ENCODE measurements around the gene TMEM135. TPM values are rescaled to one million over a fixed set of nuclear protein-coding genes. Genes with fewer than 3 reads are reported as not detected.
"Not testable (repeated sequence)": the region's sequence is repeated elsewhere in the genome, so short reads cannot be mapped to it uniquely, and the experiment has no call there.

TMEM135 gene
- total RNA-seq, 2 donors from 2014 or later: 23.0 to 40.3 TPM

DNA sequence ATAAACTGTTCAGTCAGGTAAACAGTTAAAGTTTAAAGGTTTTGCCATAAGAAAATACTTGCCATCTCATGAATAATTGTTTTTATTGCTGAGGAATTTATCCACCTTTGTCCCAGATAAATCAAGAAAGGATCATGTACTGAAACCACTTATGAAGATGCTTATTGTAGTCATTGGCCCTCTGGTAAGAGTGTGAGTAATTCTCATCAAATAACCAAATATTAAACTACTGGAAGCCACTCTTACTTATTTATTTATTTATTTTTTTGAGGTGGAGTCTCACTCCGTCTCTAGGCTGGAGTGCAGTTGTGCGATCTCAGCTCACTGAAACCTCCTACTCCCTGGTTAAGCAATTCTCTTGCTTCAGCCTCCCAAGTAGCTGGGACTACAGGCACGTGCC is 35.1 kb downstream of the TMEM135 start:
- Mint-ChIP-seq H3K27ac (no peak overlapping the region), H3K4me3 (no peak overlapping the region), H3K27me3 (no peaks in the 10 kb centered on the region), H3K9me3 (no peaks in the 10 kb centered on the region), H3K4me1 (ENCODE audit: low read depth in 2 of 2) (no peaks in the 10 kb centered on the region), H3K36me3 (no peaks in the 10 kb centered on the region)
- DNase-seq (ENCODE audit: low spot score) (no peak), ATAC-seq (no peak)

DNA sequence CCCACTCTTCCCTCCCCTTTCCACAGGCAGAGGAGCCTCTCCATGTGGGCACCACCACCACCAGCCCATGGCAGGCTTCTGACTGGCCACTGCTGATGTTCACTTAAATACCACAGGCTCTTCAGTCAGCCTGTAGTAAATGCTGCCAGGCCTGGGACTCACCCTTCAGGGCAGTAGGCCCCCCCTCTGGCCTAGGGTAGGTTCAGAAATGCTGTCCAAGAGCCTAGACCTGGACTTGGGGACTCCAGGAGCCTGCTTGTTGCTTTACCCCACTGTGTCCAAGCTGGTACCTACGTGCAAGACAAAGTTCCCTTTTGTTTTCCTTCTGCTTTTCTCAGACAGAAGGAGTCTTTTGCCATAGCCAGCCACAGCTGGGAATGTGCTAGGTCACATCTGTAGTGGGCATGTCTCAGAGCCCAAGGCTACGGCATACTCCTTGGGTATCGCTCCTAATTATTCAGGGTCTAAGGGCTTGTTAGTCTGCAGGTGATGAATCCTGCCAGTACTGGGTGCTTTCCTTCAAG is 38.6 kb downstream of the TMEM135 start:
- Mint-ChIP-seq H3K27ac (no peak overlapping the region), H3K9me3 (peaks cover 2% of the 10 kb centered on the region), H3K4me3 (no peak overlapping the region), H3K4me1 (ENCODE audit: low read depth in 2 of 2) (peaks cover 5 to 7% of the 10 kb centered on the region in 2 donors), H3K27me3 (no peaks in the 10 kb centered on the region), H3K36me3 (peaks cover 3% of the 10 kb centered on the region)
- ATAC-seq: peak; percentile 20 to 28
- DNase-seq (ENCODE audit: low spot score): no peak

DNA sequence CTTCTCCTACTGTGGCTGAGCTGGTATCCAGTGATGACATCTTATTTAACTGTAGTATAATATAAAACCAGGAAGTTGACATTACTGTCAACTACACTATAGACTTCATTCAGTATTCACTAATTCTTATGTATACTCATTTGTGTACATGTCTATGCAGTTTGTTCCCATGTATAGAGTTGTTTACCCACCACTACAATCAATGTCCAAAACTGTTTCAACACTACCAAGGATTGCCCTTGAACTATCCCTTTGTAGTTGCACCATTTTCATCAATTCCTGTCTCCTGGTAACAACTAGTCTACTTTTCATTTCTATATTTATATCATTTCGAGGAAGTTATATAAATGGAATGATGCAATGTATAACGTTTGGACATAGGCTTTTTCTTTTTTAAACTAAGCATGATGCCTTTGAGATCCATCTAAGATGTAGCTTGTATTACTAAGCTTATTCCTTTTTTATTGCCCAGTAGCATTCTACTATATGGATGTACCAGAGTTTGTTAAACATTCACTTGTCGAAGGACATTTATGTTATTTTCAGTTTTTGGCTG is 39.2 kb downstream of the TMEM135 start:
- Mint-ChIP-seq H3K4me3 (no peak overlapping the region), H3K4me1 (ENCODE audit: low read depth in 2 of 2) (peaks cover 11 to 13% of the 10 kb centered on the region in 2 donors), H3K27ac (no peak overlapping the region), H3K36me3 (peaks cover 4% of the 10 kb centered on the region), H3K9me3 (peaks cover 2% of the 10 kb centered on the region), H3K27me3 (no peaks in the 10 kb centered on the region)
- ATAC-seq: no peak
- DNase-seq (ENCODE audit: low spot score): no peak

DNA sequence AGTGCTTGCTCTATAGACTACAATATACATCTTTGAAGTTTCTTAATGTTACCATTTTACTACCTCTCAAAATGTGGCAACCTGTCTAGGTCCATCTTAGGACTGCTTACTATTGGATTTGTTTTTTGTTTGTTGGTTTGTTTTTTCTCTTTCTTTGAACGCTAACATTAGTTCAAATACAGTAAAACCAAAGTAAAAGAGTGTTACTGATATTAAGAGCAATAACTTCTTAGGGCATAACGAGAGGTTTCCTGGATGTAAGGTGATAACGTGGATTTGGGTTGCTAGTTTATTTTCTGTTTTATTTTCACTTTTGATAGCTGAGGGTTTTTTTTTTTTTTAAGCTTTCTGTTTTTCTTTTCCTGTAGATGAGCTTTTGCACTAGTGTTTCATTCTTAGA is 43.6 kb downstream of the TMEM135 start:
- ATAC-seq (peak; percentile 56 to 87), DNase-seq (ENCODE audit: low spot score) (no peak)
- peaks cover 2% of the 10 kb centered on the region for H3K9me3 Mint-ChIP-seq
- peaks cover 4% of the 10 kb centered on the region for H3K36me3 Mint-ChIP-seq
- peak overlapping the region; percentile 91 to 100 for H3K27ac Mint-ChIP-seq
- peak overlapping the region; percentile 89 for H3K4me3 Mint-ChIP-seq
- H3K4me1 Mint-ChIP-seq (ENCODE audit: low read depth in 2 of 2): peaks cover 23 to 26% of the 10 kb centered on the region in 2 donors
- no peaks in the 10 kb centered on the region for H3K27me3 Mint-ChIP-seq

GRCh38 chr11:87082590-87082989 is 44.9 kb downstream of the TMEM135 start:
- Mint-ChIP-seq H3K4me1 (ENCODE audit: low read depth in 2 of 2) (peaks cover 25 to 26% of the 10 kb centered on the region in 2 donors), H3K27me3 (no peaks in the 10 kb centered on the region), H3K27ac (peak overlapping the region; percentile 91 to 100), H3K9me3 (peaks cover 2% of the 10 kb centered on the region), H3K4me3 (no peak overlapping the region), H3K36me3 (peaks cover 4% of the 10 kb centered on the region)
- DNase-seq (ENCODE audit: low spot score) (no peak), ATAC-seq (no peak)

DNA sequence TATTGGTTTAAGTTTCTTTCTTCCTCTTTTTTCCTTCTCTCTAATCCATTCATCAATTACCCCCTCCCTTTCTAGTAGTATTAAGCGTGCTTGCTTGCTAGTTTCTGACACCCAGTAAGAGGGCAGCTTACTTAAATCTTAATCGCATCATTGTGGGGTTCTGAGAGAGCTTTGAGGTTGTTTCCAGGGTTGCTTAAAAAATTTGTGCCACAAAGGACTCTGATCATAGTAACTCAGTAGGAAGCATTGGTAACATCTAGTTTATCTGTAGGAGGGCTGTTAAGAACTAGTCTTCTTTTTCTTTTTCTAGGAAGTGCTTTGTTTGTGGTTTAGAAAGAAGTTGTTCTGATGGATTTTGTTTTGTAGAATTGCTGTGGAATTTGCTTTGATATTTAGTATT is 45.3 kb downstream of the TMEM135 start:
- H3K9me3 Mint-ChIP-seq: peaks cover 2% of the 10 kb centered on the region
- peaks cover 4% of the 10 kb centered on the region for H3K36me3 Mint-ChIP-seq
- H3K4me1 Mint-ChIP-seq (ENCODE audit: low read depth in 2 of 2): peaks cover 25 to 26% of the 10 kb centered on the region in 2 donors
- H3K27me3 Mint-ChIP-seq: no peaks in the 10 kb centered on the region
- DNase-seq (ENCODE audit: low spot score) (no peak), ATAC-seq (peak in 1 of 2 donors; percentile 38)
- H3K27ac Mint-ChIP-seq: peak overlapping the region; percentile 91 to 100
- H3K4me3 Mint-ChIP-seq: peak overlapping the region; percentile 8

DNA sequence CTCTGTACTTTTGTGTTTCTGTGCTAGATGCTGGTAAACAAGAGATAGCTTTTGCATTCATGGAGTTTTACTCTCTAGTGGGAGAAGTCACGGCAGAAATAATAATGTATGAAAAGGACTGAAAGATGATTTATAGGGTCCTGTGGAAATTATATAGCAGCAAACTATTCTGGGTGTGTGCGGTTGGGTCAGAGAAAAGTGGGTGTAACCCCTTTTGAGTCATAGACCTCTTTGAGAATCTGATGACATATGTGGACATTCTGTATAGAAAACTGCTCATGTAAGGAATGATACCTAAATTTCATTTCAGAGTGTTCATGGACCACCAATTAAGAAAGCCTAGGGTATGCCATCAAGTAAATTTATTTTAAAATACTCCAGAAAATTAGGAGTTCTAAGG is 54.4 kb downstream of the TMEM135 start:
- Mint-ChIP-seq H3K4me1 (ENCODE audit: low read depth in 2 of 2) (peaks cover 0 to under 1% of the 10 kb centered on the region in 2 donors), H3K4me3 (no peak overlapping the region), H3K27me3 (no peaks in the 10 kb centered on the region), H3K9me3 (no peaks in the 10 kb centered on the region), H3K36me3 (peaks cover 20% of the 10 kb centered on the region), H3K27ac (no peak overlapping the region)
- DNase-seq (ENCODE audit: low spot score): no peak
- ATAC-seq: no peak

DNA sequence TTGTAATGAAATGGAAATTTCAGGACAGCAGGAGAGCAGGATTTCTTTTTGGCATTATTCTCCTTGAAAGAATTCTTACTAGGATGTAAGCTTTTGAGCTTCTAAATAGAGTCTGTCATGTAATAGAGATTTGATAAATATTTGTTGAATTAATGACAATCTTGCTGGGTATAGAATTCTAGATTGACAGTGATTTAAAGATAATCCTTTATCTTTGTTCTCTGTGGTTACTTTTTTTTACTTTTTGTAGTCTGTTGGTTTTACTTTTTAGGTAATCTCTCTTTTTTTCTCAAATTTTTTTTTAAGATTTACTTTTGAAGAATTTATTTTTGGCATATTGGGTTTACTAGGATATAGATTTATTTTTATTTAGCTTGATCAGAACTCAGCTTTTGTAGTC is 54.8 kb downstream of the TMEM135 start:
- DNase-seq (ENCODE audit: low spot score) (no peak), ATAC-seq (no peak)
- Mint-ChIP-seq H3K27me3 (no peaks in the 10 kb centered on the region), H3K4me3 (no peak overlapping the region), H3K27ac (no peak overlapping the region), H3K9me3 (no peaks in the 10 kb centered on the region), H3K36me3 (peaks cover 20% of the 10 kb centered on the region), H3K4me1 (ENCODE audit: low read depth in 2 of 2) (peaks cover 3 to 4% of the 10 kb centered on the region in 2 donors)

DNA sequence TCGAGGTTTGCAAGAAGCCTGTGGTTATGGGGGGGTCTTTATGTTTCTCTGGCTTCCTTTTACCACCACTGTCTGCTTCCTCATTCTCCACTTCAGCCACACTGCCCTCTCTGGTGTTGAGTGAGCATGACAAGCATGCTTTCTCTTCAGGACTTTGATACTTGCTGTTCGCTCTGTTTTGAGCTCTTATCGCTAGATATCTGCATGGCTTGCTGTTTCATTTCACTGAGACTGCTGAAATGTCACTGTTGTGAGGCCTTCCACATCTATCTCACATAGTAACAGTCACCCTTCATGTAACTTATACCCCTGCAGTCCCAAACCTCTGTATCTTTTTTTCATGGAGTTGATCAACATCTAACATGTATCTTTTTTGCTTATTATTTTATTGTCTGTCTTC is 59.8 kb downstream of the TMEM135 start:
- H3K27me3 Mint-ChIP-seq: no peaks in the 10 kb centered on the region
- peak overlapping the region in 1 of 2 donors; percentile 32 for H3K27ac Mint-ChIP-seq
- H3K4me3 Mint-ChIP-seq: no peak overlapping the region
- ATAC-seq (peak; percentile 58 to 77), DNase-seq (ENCODE audit: low spot score) (no peak)
- H3K36me3 Mint-ChIP-seq: peaks cover 15% of the 10 kb centered on the region
- H3K9me3 Mint-ChIP-seq: no peaks in the 10 kb centered on the region
- peaks cover 8 to 9% of the 10 kb centered on the region in 2 donors for H3K4me1 Mint-ChIP-seq (ENCODE audit: low read depth in 2 of 2)

DNA sequence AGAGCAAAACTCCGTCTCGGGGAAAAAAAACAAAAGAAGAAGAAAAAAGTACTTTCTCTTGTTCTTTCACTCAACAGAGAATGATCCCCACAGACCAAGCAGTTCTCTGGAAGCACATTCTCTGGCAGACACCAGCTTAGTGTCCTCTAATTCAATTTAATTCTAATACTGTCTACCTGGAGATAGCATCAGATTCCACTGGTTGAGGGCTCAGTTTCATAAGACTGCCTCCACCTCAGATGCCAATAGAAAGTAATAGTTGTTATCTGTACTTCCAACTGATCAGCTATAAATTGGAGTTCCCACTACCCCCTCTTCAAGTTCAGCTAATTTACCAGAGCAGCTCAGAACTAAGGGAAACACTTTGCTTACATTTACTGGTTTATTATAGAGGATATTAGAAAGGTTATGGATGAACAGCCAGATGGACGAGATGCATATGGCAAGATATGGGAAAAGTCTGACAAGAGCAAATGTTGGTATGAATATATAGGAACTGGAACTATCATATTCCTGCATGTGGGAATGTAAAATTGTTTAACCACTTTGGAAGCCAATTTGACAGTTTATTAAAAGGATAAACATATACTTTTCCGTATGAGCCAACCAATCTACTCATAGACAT is 64.3 kb downstream of the TMEM135 start:
- no peak overlapping the region for H3K27ac Mint-ChIP-seq
- peaks cover 9 to 12% of the 10 kb centered on the region in 2 donors for H3K4me1 Mint-ChIP-seq (ENCODE audit: low read depth in 2 of 2)
- no peak overlapping the region for H3K4me3 Mint-ChIP-seq
- no peaks in the 10 kb centered on the region for H3K9me3 Mint-ChIP-seq
- no peaks in the 10 kb centered on the region for H3K36me3 Mint-ChIP-seq
- DNase-seq (ENCODE audit: low spot score) (no peak), ATAC-seq (no peak)
- H3K27me3 Mint-ChIP-seq: no peaks in the 10 kb centered on the region

GRCh38 chr11:87105826-87106225 is 68.1 kb downstream of the TMEM135 start:
- not testable (repeated sequence) for DNase-seq (ENCODE audit: low spot score); H3K4me3 Mint-ChIP-seq; H3K36me3 Mint-ChIP-seq; H3K9me3 Mint-ChIP-seq; H3K27me3 Mint-ChIP-seq; ATAC-seq; H3K27ac Mint-ChIP-seq
- peaks cover 10 to 14% of the 10 kb centered on the region in 2 donors for H3K4me1 Mint-ChIP-seq (ENCODE audit: low read depth in 2 of 2)

- H3K9me3 Mint-ChIP-seq, H3K4me3 Mint-ChIP-seq, H3K36me3 Mint-ChIP-seq: not testable (repeated sequence)
Observed at GRCh38 chr11:87107379-87107778, 69.6 kb downstream of the TMEM135 start.

GRCh38 chr11:87110443-87111131 is 72.9 kb downstream of the TMEM135 start:
- Mint-ChIP-seq H3K27ac (no peak overlapping the region), H3K4me3 (no peak overlapping the region), H3K27me3 (no peaks in the 10 kb centered on the region), H3K36me3 (no peaks in the 10 kb centered on the region), H3K9me3 (no peaks in the 10 kb centered on the region), H3K4me1 (ENCODE audit: low read depth in 2 of 2) (peaks cover 10 to 14% of the 10 kb centered on the region in 2 donors)
- ATAC-seq (no peak), DNase-seq (ENCODE audit: low spot score) (no peak)

More at GRCh38 chr11:87107379-87107778, 69.6 kb downstream of the TMEM135 start:
- peaks cover 10 to 14% of the 10 kb centered on the region in 2 donors for H3K4me1 Mint-ChIP-seq (ENCODE audit: low read depth in 2 of 2)
- not testable (repeated sequence) for ATAC-seq; DNase-seq (ENCODE audit: low spot score); H3K27me3 Mint-ChIP-seq; H3K27ac Mint-ChIP-seq

- Mint-ChIP-seq H3K27ac (no peak overlapping the region), H3K36me3 (no peaks in the 10 kb centered on the region), H3K4me1 (ENCODE audit: low read depth in 2 of 2) (peaks cover 5 to 12% of the 10 kb centered on the region in 2 donors), H3K27me3 (no peaks in the 10 kb centered on the region), H3K9me3 (no peaks in the 10 kb centered on the region), H3K4me3 (no peak overlapping the region)
- ATAC-seq: no peak
- no peak for DNase-seq (ENCODE audit: low spot score)
Observed at GRCh38 chr11:87114093-87114492, 76.4 kb downstream of the TMEM135 start.

Measured in natural killer cell treated with Interleukin-12 subunit alpha and Interleukin-12 subunit beta and Interleukin-15 and Interleukin-18, amount 100 ng/mL, for 72 hours (primary cell).